NCI-H510A (cell line): Measurements from ENCODE around the gene RPL7L1.
A peak's percentile ranks its signal among the peaks of the same experiment; 100 is the strongest.
"Not testable (repeated sequence)": the region's sequence is repeated elsewhere in the genome, so short reads cannot be mapped to it uniquely, and the experiment has no call there.

Experiments
- DNase-seq: peaks from one replicate; lab custom pipeline; 2025; lab: John Stamatoyannopoulos, UW

RPL7L1 gene

DNA sequence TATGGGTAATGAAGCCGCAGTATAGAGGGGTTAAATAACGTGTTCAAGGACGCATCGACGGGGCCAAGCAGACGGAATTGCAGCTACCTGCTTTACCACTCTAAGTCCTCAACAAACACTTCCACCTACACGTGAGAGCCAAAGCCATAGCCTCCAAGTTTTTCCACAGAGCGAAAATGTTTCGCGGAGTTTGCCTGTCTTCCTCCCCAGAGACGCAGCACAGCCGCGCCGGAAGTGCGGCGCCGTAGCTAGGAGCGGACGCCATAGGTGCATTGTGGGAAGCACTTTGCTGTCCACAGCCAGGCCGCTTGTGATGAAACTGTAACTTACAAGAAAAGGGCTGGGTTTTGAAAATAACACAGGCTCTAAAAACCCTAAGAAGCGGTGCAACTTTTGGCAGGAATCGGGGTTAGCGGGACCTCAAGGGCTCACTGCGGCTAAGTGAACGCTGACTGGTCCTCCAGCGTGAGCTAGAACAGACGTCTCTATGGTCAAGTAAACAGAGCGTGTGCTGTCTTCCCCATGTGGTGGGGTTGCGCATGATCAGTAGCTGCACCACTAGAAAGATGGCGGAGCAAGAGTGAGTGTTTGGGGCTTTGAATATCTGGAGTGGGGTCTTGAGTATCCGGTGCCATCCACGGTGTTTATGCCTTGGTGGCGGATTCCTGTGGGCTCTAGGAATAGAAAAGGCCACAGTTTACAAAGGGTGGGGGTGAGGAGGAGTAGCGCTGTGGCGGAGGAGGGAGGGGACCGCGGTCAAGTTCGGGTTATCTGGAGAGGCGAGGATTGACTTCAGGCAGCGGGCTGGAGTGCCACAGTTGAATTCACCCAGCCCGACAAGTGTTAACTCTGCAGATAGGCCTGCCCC is at the start of gene RPL7L1:
RPL7L1 (plus strand) TSS at position 245 of the 868 bp plus-strand sequence; CDS start at position 540, 295 bp downstream.
- DNase-seq = peak; percentile 79

DNA sequence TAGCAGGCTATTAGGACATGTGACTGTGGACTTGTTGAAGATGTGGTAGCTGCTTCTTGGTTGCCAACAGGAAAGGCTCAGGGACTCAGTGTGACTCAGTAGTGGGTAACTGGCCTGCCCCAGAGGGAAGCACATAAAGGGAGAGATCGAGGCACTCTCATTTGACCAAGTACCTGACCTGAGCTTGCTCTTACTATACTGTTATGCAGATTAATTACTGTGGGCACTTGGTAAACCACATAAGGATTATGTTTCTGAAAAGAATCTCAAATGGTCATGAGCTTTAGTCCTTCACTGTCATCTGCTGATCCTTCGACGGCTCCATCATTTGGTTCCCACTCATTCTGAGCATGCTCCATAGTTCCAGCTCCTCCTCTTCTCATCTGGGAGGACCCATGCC is 48.2 kb upstream of the RPL7L1 start:
- no peak for DNase-seq

DNA sequence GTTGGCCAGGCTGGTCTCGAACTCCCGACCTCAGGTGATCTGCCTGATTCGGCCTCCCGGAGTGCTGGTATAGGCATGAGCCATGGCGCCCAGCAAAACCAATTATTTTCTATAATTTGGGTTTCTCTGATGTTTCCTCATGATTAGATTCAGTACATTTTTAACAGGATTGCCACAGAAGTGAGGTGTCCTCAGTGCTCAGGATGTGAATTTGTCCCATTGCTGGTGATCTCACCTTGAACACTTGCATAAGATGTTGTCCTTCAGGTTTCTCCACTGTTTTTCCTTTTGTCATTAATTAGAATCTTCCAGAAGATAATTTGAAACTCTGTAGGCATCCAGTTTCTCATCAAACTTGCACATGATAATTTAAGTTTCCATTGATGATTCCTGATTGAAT is 45.4 kb upstream of the RPL7L1 start:
- DNase-seq = no peak

DNA sequence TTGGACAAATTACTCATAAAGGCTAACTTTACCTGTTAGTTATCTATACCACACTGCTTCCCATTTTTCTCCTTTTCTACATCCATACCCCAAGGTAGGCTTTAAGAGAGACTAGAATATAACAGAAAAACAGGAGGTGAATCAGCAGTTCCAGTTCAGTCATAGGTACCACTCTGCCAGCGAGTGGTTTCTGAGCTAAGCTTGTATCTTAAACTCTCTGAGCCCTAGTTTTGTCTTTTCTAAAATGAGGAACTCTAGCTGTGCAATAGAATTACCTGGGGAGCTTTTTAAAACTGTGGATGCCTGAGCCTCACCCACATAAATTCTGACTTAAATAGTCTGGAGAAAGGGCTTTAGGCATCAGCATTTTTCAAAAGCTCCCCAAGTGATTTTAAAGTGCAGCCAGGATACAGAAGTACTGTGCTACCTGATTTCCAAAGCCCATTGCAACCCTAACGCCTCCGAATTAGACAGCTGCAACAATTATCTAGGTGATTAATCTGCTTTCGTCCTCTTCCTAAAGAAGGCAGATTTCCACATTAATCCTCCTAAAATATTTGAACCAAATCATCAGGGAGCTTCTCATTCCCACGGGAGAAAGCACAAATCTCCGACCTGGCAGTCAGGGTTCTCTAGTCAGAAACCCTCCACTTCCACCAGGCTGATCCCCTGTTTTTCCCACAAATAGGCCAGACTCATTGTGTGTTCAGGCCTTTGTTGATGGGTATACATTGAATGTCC is 37.4 kb upstream of the RPL7L1 start:
- DNase-seq = no peak

DNA sequence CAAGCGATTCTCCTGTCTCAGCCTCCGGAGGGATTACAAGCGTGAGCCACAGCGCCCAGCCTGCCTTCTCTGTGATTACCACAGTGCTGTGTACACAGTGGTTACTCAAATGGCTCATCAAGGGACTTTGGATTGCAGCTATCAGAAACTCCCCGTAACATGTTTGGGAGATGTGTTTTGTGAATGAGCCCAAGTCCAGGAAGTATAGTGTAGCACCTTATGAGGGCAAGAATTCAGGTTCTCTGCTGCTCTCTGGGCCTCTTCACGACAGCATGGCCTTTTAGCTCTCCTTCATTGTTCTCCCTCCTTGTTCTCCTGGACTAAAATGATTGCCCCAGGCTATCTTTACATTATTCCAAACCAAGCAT is 34.1 kb upstream of the RPL7L1 start:
- peak; percentile 11 for DNase-seq

DNA sequence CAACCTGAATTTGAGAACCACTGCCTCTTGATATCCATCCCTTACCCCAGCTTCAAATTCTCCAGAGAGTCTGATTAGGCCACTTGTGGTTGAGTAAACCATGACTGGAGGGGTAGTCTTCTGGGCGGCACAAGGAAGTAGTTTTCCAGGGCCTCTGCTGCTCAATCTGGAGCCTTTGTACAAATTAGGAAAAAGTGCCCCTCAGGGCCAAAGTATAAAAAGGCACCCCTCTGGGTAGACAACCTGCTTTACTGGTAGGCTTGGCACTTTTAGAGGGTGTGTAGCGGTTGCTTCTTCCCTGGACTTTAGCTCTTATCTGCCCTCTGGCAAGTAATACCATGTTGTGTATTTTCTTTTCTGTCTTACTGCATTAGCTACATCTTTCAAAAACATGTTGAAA is 32.9 kb upstream of the RPL7L1 start:
- no peak for DNase-seq

DNA sequence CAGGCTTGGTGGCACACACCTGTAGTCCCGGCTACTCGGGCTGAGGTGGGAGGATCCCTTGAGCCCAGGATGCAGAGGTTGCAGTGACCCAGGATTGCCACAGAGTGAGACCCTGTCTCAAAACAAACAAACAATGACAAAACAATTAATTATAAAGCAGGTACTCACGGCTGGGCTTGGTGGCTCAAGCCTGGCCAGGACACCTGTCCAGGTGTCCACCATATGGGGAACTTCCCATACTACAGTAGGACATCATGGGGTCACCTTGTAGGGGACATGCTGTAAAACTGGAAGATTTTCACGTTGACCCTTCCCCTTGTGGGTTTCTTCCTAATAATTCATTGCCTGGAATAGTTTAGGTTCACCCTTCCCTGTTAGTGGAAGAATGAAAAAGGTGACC is 30.7 kb upstream of the RPL7L1 start:
- no peak for DNase-seq

DNA sequence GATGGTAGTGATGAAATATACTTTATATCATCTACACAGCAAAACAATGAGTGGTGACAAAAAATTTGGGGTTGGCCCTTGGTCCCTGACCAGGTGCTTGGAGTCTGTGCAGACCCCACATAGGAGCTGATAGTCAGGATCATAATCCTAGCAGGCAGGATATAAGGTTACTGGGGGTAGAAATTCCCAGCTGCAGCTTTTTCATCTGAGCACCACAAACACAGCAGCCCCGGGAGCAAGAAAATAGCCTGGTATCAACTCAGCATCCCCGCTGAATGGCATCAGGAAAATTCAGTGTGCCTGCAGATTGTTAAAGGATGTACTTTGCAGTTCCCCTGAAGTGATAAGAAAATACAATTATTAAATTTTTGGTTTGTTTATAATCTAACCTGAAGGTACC is 27.8 kb upstream of the RPL7L1 start:
- DNase-seq = no peak

DNA sequence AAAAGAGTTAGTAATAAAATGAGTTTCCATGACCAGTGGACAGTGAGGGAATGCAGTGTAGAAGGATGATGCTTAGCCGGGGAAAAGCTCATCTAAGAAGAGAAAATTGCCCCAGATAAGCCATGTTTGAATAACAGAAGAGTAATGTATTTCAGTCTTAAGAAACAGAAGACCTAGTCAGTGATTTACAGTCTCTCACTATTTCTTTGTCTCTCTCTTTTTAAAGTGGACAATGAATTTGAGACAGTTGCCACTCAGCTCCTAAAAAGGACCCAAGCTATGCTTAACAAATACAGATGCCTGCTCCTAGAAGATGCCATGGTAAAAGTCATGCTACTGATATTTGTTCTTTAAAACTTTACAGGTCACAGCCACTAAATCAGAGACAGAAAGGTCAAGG is 19.4 kb upstream of the RPL7L1 start:
- DNase-seq = no peak

DNA sequence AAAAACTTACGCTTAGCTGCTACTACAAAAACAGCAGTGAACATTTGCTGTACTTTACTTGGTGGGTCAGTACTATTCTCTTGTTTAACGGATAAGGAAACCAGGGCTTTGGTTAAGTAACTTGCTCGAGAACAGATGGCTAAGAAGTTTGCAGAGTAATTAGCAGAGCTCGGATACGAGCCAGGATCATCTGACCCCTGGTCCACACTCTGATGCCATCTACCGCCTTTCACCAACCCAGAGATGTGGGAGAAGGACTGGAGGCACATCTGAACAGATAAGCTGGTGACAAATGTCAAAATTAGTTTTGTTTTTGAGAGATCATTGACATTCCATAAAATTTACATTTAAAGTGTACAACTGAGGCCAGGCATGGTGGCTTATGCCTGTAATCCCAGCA is 18.9 kb upstream of the RPL7L1 start:
- DNase-seq = no peak

DNA sequence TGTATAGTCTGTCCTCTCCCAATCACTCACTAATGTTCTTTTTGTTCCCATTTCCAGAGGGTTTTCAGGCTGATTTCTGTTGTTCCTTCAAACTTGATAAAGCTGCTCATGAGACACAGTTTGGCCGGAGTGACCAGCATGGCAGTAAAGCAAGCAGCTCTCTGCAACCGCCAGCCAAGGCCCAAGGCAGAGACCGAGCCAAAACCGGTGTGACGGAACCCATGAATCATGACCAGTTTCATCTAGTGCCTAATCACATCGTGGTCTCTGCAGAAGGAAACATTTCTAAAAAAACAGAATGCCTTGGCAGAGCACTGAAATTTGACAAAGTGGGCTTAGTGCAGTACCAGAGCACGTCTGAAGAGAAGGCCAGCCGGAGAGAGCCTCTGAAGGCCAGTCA is 14.8 kb upstream of the RPL7L1 start:
- no peak for DNase-seq

DNA sequence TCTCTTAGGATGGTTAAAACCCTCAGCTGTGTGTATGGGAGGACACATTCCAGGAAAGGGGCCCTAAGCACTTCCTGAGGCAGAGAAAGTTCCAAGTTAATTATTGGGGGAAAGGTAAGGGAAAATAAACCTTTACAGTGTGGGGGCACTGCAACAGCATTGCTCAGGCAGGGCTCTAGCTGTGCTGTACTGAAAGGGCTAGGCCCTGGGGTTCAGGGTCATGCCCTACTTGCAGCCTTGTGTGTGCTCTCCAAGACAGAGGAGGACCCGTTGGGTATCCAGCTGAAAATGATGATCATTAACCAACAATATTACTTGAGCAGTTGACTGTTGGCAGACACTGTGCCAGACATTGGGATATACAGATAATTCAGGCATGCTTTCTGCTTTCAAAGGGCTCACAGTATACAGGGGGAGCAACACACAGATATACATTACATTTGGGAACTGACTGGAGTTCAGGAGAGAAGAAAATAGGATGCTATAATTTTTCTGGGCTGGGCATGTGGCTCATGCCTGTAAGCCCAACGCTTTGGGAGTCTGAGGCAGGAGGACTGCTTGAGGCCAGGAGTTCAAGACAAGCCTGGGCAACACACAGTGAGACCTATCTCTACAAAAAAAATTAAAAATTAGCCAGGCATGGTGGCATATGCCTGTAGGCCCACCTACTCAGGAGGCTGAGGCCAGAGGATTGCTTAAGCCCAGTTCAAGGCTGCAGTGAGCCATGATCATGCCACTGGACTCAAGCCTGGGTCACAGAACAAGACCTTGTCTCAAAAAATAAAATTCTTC is 9.1 kb upstream of the RPL7L1 start:
- no peak for DNase-seq

DNA sequence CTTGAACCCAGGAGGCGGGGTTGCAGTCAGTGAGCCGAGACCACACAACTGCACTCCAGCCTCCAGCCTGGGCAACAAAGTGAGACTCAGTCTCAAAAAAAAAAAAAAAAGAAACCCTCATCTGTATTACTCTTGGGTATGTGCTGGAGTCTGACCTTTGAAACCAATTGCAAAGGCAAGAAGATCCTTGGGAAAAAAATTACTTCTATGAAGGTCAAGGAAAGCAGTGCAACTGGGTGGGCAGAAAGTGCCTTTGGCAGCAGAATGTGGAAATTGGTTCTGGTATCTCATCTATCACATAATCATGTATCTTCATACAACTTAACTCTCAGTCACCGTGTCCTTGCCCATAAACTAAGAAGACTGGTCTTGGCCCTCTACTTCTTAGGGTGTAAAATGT is 7.7 kb upstream of the RPL7L1 start:
- no peak for DNase-seq

DNA sequence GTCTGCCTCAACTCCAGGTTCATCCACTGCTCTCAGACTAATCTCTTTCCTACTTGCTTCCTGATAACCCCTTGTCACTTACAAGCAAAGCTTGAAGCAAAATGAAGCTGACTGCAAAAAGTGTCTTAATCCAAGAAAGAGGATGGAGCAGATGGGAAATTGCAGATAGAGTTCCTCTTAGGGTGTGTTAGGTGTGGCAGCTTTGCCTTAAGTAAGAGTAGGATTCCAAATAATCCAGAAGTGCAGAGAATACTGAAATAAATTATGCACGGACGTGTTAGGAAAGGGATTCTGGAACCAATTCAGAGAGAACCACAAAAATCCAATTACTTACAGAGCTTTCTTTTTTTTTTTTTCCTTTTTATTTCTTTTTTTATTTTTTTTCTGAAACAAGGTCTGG is 6.1 kb upstream of the RPL7L1 start:
- DNase-seq = no peak

DNA sequence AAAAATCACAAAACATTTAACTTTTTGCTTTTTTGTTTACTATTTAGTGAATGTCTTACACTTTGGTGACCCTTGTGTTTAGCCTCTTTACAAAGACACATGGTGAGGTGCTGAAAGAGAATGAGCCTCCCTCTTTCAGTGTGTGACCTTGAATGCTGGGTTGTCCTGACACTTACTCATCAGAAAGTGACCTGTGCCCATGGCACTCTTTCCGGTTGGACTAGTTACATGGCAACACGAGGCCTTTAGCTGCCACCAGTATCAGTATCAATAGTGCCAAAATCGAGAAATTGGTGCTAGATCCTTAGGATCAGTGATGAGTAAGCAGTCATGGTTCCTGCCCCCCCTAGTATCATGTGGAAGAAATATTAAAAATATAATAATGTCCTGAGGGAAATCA is 1.7 kb upstream of the RPL7L1 start:
- DNase-seq = no peak

DNA sequence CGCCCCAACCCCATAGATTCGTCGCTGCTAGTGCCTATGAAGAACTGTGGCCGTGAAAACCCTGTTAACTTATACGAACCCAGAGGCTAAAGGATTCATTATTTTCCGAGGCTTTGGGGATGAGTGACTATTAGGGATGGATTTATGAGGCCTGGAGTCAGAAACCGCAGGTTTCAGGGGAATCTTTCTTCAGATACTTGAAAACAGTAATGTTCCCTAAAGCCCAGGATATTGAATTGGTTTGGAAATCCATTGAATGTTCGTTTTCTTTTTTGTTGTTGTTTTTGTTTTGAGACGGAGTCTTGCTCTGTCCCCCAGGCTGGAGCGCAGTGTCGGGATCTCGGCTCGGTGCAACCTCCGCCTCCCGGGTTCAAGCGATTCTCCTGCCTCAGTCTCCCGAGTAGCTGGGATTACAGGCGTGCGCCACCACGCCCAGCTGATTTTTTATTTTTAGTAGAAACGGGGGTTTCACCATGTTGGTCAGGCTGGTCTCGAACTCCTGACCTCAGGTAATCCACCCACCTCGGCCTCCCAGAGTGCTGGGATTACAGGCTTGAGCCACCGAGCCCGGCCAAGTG is 913 bp downstream of the RPL7L1 start:
- DNase-seq = not testable (repeated sequence)

DNA sequence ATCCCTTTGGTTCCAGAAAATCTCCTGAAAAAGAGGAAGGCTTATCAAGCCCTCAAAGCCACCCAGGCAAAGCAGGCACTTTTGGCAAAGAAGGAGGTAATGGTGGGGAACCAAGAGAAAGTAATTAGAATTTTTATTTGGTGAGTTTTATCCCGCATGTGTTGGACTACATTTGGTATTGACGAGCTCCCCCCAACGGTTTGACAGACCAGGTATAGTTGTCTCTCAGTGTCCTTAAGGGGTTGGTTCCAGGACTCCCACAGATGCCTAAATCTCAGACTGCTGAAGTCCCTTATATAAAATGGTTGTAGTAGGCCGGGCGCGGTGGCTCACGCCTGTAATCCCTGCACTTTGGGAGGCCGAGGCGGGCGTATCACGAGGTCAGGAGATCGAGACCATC is 1.5 kb downstream of the RPL7L1 start:
- DNase-seq = not testable (repeated sequence)

DNA sequence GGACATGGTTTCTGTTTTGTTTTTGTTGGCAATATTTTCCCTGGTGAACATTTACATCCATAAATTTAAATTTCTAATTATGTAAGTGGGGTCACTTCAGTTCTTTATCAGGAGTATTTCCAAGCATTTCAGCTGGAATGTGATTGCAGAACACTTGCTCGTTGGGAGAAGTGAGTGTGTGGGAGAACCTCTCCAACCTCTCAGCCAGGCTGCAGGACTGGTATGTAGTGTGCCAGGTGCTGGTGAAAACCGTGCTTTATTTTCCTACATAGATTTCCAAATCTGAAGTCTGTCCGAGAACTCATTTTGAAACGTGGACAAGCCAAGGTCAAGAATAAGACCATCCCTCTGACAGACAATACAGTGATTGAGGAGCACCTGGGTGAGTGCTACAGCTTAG is 6.3 kb downstream of the RPL7L1 start:
- no peak for DNase-seq

DNA sequence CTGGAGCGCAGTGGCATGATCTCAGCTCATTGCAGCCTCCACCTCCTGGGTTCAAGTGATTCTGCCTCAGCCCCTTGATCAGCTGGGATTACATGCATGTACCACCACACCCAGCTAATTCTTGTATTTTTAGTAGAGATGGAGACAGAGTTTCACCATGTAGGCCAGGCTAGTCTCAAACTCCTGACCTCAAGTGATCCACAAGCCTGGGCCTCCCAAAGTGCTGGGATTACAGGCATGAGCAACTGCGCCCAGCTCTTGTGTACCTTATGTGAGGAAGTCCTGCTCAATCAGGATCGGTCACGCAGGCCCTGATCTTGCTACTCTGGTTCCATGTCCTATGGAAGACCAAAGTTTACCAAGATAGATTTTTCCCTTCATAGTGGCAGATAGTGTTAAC is 8.8 kb downstream of the RPL7L1 start:
- not testable (repeated sequence) for DNase-seq

DNA sequence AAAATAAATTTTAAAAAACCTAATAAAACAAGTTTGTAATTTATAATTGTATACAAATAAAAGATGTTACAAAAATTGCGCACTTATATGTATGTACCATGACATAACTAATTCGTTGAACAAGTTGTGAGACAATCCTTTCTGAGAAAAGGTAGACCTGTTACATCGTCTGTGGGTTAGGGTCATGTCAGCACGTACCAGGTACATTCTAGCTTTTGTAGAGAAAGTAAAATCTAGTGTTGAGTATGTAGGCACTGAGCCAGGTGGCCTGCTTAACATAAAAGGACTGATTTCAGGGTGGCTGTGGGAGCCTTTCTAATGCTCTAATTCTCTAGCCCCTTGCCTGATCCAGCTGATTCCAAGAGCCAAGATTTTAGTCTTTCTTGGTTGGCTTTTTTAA is 10.4 kb downstream of the RPL7L1 start:
- DNase-seq = no peak

DNA sequence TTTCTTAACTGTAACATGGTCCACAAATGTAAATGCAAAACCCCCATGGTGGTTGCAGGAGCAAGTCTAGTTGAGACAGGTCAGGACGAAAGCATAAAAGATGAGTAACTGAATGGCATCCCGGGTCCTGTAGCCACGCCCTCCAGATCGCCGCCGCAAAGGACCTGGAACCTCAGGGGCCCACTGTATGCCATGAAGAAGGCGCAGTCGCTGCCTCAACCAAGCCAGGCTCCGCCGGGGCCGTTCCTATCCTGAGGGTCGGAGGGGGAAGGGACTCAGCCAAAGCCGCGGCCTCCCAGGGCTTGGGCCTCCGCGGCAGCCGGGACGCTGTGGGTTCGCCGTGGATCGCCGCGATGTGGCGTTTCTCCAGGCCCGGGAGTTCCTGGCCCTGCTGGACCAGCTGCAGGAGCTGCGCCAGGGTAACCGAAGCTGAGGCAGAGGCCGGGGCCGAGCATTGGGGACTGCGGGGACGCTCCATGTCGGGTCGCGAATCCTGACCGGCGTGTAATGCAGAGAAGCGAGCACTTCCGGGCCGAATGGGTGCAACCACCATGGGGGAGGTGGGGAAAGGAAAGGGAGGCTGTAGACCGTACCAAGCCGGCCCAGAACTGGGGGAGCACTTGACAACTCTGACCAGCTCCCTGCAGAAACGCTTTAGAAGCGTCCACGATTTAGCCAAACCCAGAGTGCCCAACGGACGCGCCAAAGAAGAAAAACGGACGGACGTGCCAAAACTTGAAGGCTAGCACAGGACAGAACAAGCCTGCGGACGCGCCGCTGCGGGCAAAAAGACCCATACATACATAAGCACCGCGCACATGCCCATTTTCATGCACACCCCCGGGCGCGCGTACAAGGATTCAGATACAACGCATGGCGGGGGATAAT is 11.1 kb downstream of the RPL7L1 start:
- DNase-seq = peak; percentile 96
